RWPE1 (cell line): Measurements from ENCODE around the gene FRYL.

Source experiments
- CTCF ChIA-PET: fragments of 350-600 bp; sonication (Branson Sonifier 250); formaldehyde crosslinking; extraction: SDS; loops from one replicate; lab custom pipeline; 2021; lab: Yijun Ruan, JAX
- POLR2A ChIA-PET: fragments of 400-600 bp; formaldehyde crosslinking; extraction: SDS; loops from one replicate; lab custom pipeline; 2020; ENCODE audit warnings: antibody characterized with exemption; ENCODE audit not compliant: low non-redundant PET; lab: Yijun Ruan, JAX
- DNase-seq: peaks from one replicate; pipeline ENCODE4 v3.0.0; 2012; ENCODE audit warnings: low spot score
- H3K27ac ChIP-seq: fragments of 450-650 bp; 2 replicates; pipeline ENCODE4 v1.5.1; 2017
- CTCF ChIP-seq: fragments of 450-650 bp; conservative IDR thresholded peaks from 2 replicates; pipeline ENCODE4 v1.5.1; 2017; ENCODE audit warnings: low read depth, mild to moderate bottlenecking

FRYL gene

GRCh38 chr4:48681856-48682255, 98.2 kb downstream of the FRYL start:
- H3K27ac ChIP-seq, result no peak overlapping the region
- POLR2A ChIA-PET, result no interaction called here
- DNase-seq, result peak; percentile 25
- CTCF ChIA-PET, result no interaction called here
- peak; percentile 36 for TF ChIP-seq CTCF

- CTCF ChIA-PET, result interaction anchor here (0.5 to 0.7 kb wide), 3 partner anchors 46 to 60 kb away, joined by 3 to 6 read pairs (median 3); no protein-coding TSS in a partner anchor
- POLR2A ChIA-PET, result no interaction called here
- no peak for TF ChIP-seq CTCF
- DNase-seq, result no peak
- no peak overlapping the region for H3K27ac ChIP-seq
These were observed 99.1 kb downstream of the FRYL start for GRCh38 chr4:48680848-48681568.

- POLR2A ChIA-PET, result no interaction called here
- CTCF ChIA-PET, result no interaction called here
- no peak for DNase-seq
- no peak for TF ChIP-seq CTCF
- H3K27ac ChIP-seq, result no peak overlapping the region
These were observed 106.5 kb downstream of the FRYL start for GRCh38 chr4:48673537-48673936.

- DNase-seq, result no peak
- POLR2A ChIA-PET, result no interaction called here
- no peak for TF ChIP-seq CTCF
- CTCF ChIA-PET, result no interaction called here
- H3K27ac ChIP-seq, result no peak overlapping the region
These were observed 109.5 kb downstream of the FRYL start for GRCh38 chr4:48670587-48670986.

GRCh38 chr4:48669086-48669485, 111.0 kb downstream of the FRYL start:
- no peak for TF ChIP-seq CTCF
- peak overlapping the region; percentile 40; the same call in 1 of the 2 replicates for H3K27ac ChIP-seq
- POLR2A ChIA-PET, result no interaction called here
- no peak for DNase-seq
- CTCF ChIA-PET, result interaction anchor here (0.7 kb wide), 1 partner anchor 110 kb away, joined by 3 read pairs; no protein-coding TSS in a partner anchor

- DNase-seq, result peak; percentile 35
- POLR2A ChIA-PET, result no interaction called here
- no peak for TF ChIP-seq CTCF
These were observed 111.6 kb downstream of the FRYL start for GRCh38 chr4:48668254-48669017.

More at GRCh38 chr4:48668254-48669017, 111.6 kb downstream of the FRYL start:
- H3K27ac ChIP-seq, result no peak overlapping the region
- CTCF ChIA-PET, result no interaction called here
